Measurements from ENCODE around the gene SLC17A2.

The SLC17A2 gene

GRCh38 chr6:25918083-25918683 is 12.3 kb downstream of the SLC17A2 start:
- H3K36me3 ChIP-seq = no peaks in the 10 kb centered on the region
- intact Hi-C loops (cut with DNase I; ENCODE audit: low total_unique reads) = no loop called here
- no peak for DNase-seq
- no peaks in the 10 kb centered on the region for H3K27me3 ChIP-seq
- H3K4me1 ChIP-seq = peaks cover 0 to 5% (median 0%) of the 10 kb centered on the region in 4 donors
- TF ChIP-seq CTCF (IDR thresholded peaks at IDR 0.05) = no peak
- H3K27ac ChIP-seq = no peak overlapping the region
- no peak overlapping the region for H3K4me3 ChIP-seq
- H3K9me3 ChIP-seq = no peaks in the 10 kb centered on the region

GRCh38 chr6:25916789-25917490 is 13.6 kb downstream of the SLC17A2 start:
- Histone ChIP-seq H3K27me3 (no peaks in the 10 kb centered on the region), H3K4me3 (no peak overlapping the region), H3K4me1 (no peaks in the 10 kb centered on the region), H3K27ac (no peak overlapping the region), H3K9me3 (no peaks in the 10 kb centered on the region), H3K36me3 (no peaks in the 10 kb centered on the region)
- intact Hi-C loops (cut with DNase I; ENCODE audit: low total_unique reads) = no loop called here
- DNase-seq = no peak
- TF ChIP-seq CTCF (IDR thresholded peaks at IDR 0.05) = no peak

GRCh38 chr6:25916330-25916729 is 14.2 kb downstream of the SLC17A2 start:
- intact Hi-C loops (cut with DNase I; ENCODE audit: low total_unique reads) = no loop called here
- H3K9me3 ChIP-seq = no peaks in the 10 kb centered on the region
- TF ChIP-seq CTCF (IDR thresholded peaks at IDR 0.05) = no peak

GRCh38 chr6:25913741-25914140 is 16.8 kb downstream of the SLC17A2 start:
- no peak for TF ChIP-seq CTCF (IDR thresholded peaks at IDR 0.05)
- Histone ChIP-seq H3K36me3 (no peaks in the 10 kb centered on the region), H3K27me3 (no peaks in the 10 kb centered on the region), H3K9me3 (no peaks in the 10 kb centered on the region), H3K27ac (no peak overlapping the region), H3K4me1 (no peaks in the 10 kb centered on the region), H3K4me3 (no peak overlapping the region)
- no peak for DNase-seq
- intact Hi-C loops (cut with DNase I; ENCODE audit: low total_unique reads) = no loop called here

More at GRCh38 chr6:25916330-25916729, 14.2 kb downstream of the SLC17A2 start:
- Histone ChIP-seq H3K27ac (no peak overlapping the region), H3K4me1 (no peaks in the 10 kb centered on the region), H3K27me3 (no peaks in the 10 kb centered on the region), H3K4me3 (no peak overlapping the region), H3K36me3 (no peaks in the 10 kb centered on the region)
- no peak for DNase-seq

GRCh38 chr6:25911351-25911750 is 19.1 kb downstream of the SLC17A2 start:
- Histone ChIP-seq H3K4me3 (no peak overlapping the region), H3K4me1 (no peaks in the 10 kb centered on the region), H3K9me3 (no peaks in the 10 kb centered on the region), H3K27me3 (no peaks in the 10 kb centered on the region), H3K36me3 (no peaks in the 10 kb centered on the region), H3K27ac (no peak overlapping the region)
- no peak for DNase-seq
- TF ChIP-seq CTCF (IDR thresholded peaks at IDR 0.05) = no peak
- intact Hi-C loops (cut with DNase I; ENCODE audit: low total_unique reads) = no loop called here

Measured in tibial artery (tissue), 4 donors.